ENCODE results near the gene DNAJC18.

GRCh38 chr5:139384591-139385051, 54.7 kb downstream of the DNAJC18 start:
- no peak for TF ChIP-seq CTCF (IDR thresholded peaks at IDR 0.05)
- no peak for TF ChIP-seq POLR2A (IDR thresholded peaks at IDR 0.05)
